WTC11 (cell line): Measurements from ENCODE around the gene OTUD1. TPM values are rescaled to one million over a fixed set of nuclear protein-coding genes. Genes with fewer than 3 reads are reported as not detected.

Experiments
- ATAC-seq: fragments of 200-7000 bp; cut with Tn5 transposase; 2 replicates; pipeline ENCODE4 v1.10.0; 2021; ENCODE audit warnings: mild to moderate bottlenecking, moderate library complexity
- CTCF ChIA-PET: fragments of 300-600 bp; sonication (Branson Sonifier 250); formaldehyde crosslinking; loops from one replicate; lab custom pipeline; 2021; ENCODE audit warnings: antibody characterized with exemption; lab: Charles Lee
- POLR2A ChIA-PET: fragments of 350-600 bp; sonication (Branson Sonifier 250); formaldehyde crosslinking; loops from one replicate; lab custom pipeline; 2021; ENCODE audit warnings: antibody characterized with exemption; lab: Charles Lee
- DNase-seq: peaks from one replicate; pipeline ENCODE4 v3.0.0; 2021; ENCODE audit warnings: low spot score
- H3K27ac Mint-ChIP-seq: 2 replicates; pipeline ENCODE4 v1.8.0; 2021; ENCODE audit warnings: mixed read lengths
- H3K27me3 Mint-ChIP-seq: 2 replicates; pipeline ENCODE4 v1.8.0; 2021; ENCODE audit warnings: low read depth, mild to moderate bottlenecking, moderate library complexity, mixed read lengths
- H3K36me3 Mint-ChIP-seq: 2 replicates; pipeline ENCODE4 v1.8.0; 2021; ENCODE audit warnings: mixed read lengths
- H3K4me1 Mint-ChIP-seq: 2 replicates; pipeline ENCODE4 v1.8.0; 2022; ENCODE audit warnings: mixed read lengths
- H3K4me3 Mint-ChIP-seq: 2 replicates; pipeline ENCODE4 v1.8.0; 2021; ENCODE audit warnings: mild to moderate bottlenecking, moderate library complexity, mixed read lengths
- H3K9me3 Mint-ChIP-seq: 2 replicates; pipeline ENCODE4 v1.8.0; 2021; ENCODE audit warnings: mixed read lengths
- CREB1 ChIP-seq: sonication (generic); formaldehyde crosslinking; IDR thresholded peaks from 2 replicates; pipeline ENCODE4 v1.8.0; 2023; ENCODE audit warnings: mild to moderate bottlenecking, missing genetic modification reagents
- HMGA2 ChIP-seq: fragments of 250-450 bp; sonication (Bioruptor Pico); IDR thresholded peaks from 2 replicates; pipeline ENCODE4 v1.4.0; 2021; ENCODE audit warnings: mild to moderate bottlenecking, moderate library complexity
- IRF2 ChIP-seq: sonication (generic); formaldehyde crosslinking; IDR thresholded peaks from 2 replicates; pipeline ENCODE4 v1.8.0; 2022; ENCODE audit warnings: low read depth, missing genetic modification reagents, borderline replicate concordance
- JAZF1 ChIP-seq: fragments of 250-450 bp; sonication (Bioruptor Pico); IDR thresholded peaks from 2 replicates; pipeline ENCODE4 v1.9.0; 2021; ENCODE audit warnings: moderate library complexity, mild to moderate bottlenecking, inconsistent platforms
- KAT7 ChIP-seq: sonication (generic); formaldehyde crosslinking; IDR thresholded peaks from 2 replicates; pipeline ENCODE4 v1.8.1; 2023; ENCODE audit warnings: missing genetic modification reagents, mild to moderate bottlenecking, borderline replicate concordance
- MXD4 ChIP-seq: fragments of 250-450 bp; sonication (Bioruptor Pico); IDR thresholded peaks from 2 replicates; pipeline ENCODE4 v1.8.0; 2021; ENCODE audit warnings: mild to moderate bottlenecking, moderate library complexity, borderline replicate concordance
- MYBL2 ChIP-seq: sonication (generic); formaldehyde crosslinking; IDR thresholded peaks from 2 replicates; pipeline ENCODE4 v1.8.1; 2023; ENCODE audit warnings: mild to moderate bottlenecking, moderate library complexity, missing genetic modification reagents
- NFYB ChIP-seq: sonication (generic); formaldehyde crosslinking; conservative IDR thresholded peaks from 2 replicates; pipeline ENCODE4 v1.8.0; 2022; ENCODE audit warnings: low read depth, missing genetic modification reagents
- OVOL2 ChIP-seq: fragments of 250-450 bp; sonication (Bioruptor Pico); IDR thresholded peaks from 2 replicates; pipeline ENCODE4 v1.9.0; 2021; ENCODE audit warnings: mild to moderate bottlenecking, borderline replicate concordance
- RORB ChIP-seq: fragments of 250-450 bp; sonication (Bioruptor Pico); IDR thresholded peaks from 2 replicates; pipeline ENCODE4 v1.9.0; 2021; ENCODE audit warnings: mild to moderate bottlenecking
- SMAD3 ChIP-seq: sonication (generic); formaldehyde crosslinking; IDR thresholded peaks from 2 replicates; pipeline ENCODE4 v1.8.0; 2022; ENCODE audit warnings: missing genetic modification reagents, mild to moderate bottlenecking, borderline replicate concordance
- SOX15 ChIP-seq: fragments of 250-450 bp; sonication (Bioruptor Pico); IDR thresholded peaks from 2 replicates; pipeline ENCODE4 v1.9.0; 2021; ENCODE audit warnings: mild to moderate bottlenecking
- SP1 ChIP-seq: sonication (generic); formaldehyde crosslinking; conservative IDR thresholded peaks from 2 replicates; pipeline ENCODE4 v1.8.1; 2022; ENCODE audit warnings: missing genetic modification reagents
- TP53 ChIP-seq: sonication (generic); formaldehyde crosslinking; IDR thresholded peaks from 2 replicates; pipeline ENCODE4 v1.8.1; 2023; ENCODE audit warnings: mild to moderate bottlenecking, missing genetic modification reagents
- total RNA-seq: library from RNA; stranded (reverse); gene quantifications from 3 replicates; pipeline ENCODE4 v1.2.3, GENCODE V29; 2021
- TF ChIP-seq, protein P1 (sequence below): sonication (generic); formaldehyde crosslinking; conservative IDR thresholded peaks from 2 replicates; pipeline ENCODE4 v1.8.1; 2022; ENCODE audit warnings: mild to moderate bottlenecking, missing genetic modification reagents
- TF ChIP-seq, protein P2 (sequence below): sonication (generic); formaldehyde crosslinking; IDR thresholded peaks from 2 replicates; pipeline ENCODE4 v1.8.1; 2022; ENCODE audit warnings: low read depth, mild to moderate bottlenecking, moderate library complexity, missing genetic modification reagents, borderline replicate concordance
- TF ChIP-seq, protein P3 (sequence below): sonication (generic); formaldehyde crosslinking; IDR thresholded peaks from 2 replicates; pipeline ENCODE4 v1.8.1; 2023; ENCODE audit warnings: mild to moderate bottlenecking, missing genetic modification reagents, moderate library complexity
- TF ChIP-seq, protein P4 (sequence below): sonication (generic); formaldehyde crosslinking; IDR thresholded peaks from 2 replicates; pipeline ENCODE4 v1.8.1; 2023; ENCODE audit warnings: mild to moderate bottlenecking, moderate library complexity, missing genetic modification reagents
- TF ChIP-seq, protein P5 (sequence below): sonication (generic); formaldehyde crosslinking; IDR thresholded peaks from 2 replicates; pipeline ENCODE4 v1.8.0; 2022; ENCODE audit warnings: missing genetic modification reagents

The OTUD1 gene
- total RNA-seq, 1 experiment from 2014 or later: 9.0 TPM

DNA sequence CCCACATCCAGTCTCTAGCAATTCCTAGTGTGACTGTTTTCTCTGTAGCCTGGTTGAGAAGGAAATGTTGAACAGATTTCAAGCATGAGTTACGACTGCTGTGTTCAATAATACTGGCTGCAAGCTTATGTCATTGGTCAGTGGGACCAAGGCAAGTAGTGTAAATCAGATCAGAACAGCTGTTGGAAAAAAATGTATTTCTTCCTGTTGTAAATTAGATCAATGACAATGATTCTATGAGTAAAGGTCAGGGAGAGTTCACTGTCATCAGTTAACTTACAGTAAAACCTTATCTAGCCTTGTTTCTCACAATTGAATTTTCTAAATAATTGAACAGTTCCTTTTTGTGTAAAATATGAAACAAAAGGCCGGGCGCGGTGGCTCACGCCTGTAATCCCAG is 6.7 kb downstream of the OTUD1 start:
- DNase-seq (no peak), ATAC-seq (no peak)
- Mint-ChIP-seq H3K27ac (peak overlapping the region; percentile 31), H3K27me3 (peaks cover 11% of the 10 kb centered on the region), H3K36me3 (0 out of 2 replicates have a peak, but pooled peaks cover 3% of the 10 kb centered on the region), H3K9me3 (no peaks in the 10 kb centered on the region), H3K4me3 (no peak overlapping the region), H3K4me1 (peaks cover 16% of the 10 kb centered on the region)
- TF ChIP-seq, protein P1, sequence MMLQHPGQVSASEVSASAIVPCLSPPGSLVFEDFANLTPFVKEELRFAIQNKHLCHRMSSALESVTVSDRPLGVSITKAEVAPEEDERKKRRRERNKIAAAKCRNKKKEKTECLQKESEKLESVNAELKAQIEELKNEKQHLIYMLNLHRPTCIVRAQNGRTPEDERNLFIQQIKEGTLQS: no peak
- TF ChIP-seq, protein P2, sequence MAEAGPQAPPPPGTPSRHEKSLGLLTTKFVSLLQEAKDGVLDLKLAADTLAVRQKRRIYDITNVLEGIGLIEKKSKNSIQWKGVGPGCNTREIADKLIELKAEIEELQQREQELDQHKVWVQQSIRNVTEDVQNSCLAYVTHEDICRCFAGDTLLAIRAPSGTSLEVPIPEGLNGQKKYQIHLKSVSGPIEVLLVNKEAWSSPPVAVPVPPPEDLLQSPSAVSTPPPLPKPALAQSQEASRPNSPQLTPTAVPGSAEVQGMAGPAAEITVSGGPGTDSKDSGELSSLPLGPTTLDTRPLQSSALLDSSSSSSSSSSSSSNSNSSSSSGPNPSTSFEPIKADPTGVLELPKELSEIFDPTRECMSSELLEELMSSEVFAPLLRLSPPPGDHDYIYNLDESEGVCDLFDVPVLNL (CRISPR knock-in tag): no peak
- TF ChIP-seq, protein P3, sequence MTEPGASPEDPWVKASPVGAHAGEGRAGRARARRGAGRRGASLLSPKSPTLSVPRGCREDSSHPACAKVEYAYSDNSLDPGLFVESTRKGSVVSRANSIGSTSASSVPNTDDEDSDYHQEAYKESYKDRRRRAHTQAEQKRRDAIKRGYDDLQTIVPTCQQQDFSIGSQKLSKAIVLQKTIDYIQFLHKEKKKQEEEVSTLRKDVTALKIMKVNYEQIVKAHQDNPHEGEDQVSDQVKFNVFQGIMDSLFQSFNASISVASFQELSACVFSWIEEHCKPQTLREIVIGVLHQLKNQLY: no peak
- TF ChIP-seq SMAD3 (CRISPR knock-in tag): no peak
- TF ChIP-seq OVOL2 (CRISPR knock-in tag): no peak
- CTCF ChIA-PET: interaction anchor here (0.6 kb wide), 1 partner anchor 1278 kb away, joined by 3 read pairs; no protein-coding TSS in a partner anchor
- POLR2A ChIA-PET: no interaction called here

DNA sequence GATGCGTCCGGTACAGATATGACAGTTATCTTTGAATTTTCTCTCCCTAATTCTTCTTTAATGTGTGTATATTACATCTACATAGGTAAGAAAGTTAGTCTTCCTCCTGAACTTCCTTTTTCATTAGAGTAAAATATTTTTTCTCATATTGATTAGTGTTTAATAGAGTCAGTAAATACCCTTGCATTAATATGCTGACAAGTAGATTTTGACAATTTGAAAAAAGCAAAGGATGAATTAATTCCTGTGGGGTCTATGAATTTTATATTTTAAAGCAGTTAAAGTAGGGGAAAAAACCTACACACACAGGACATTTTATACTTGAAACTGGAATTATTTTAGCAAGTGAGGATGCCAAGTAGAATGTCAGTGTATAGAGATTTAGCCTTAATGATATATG is 9.4 kb downstream of the OTUD1 start:
- Mint-ChIP-seq H3K27me3 (no peaks in the 10 kb centered on the region), H3K4me1 (no peaks in the 10 kb centered on the region), H3K36me3 (0 out of 2 replicates have a peak, but pooled peaks cover 3% of the 10 kb centered on the region), H3K27ac (no peak overlapping the region), H3K9me3 (no peaks in the 10 kb centered on the region), H3K4me3 (no peak overlapping the region)
- TF ChIP-seq SOX15 (CRISPR knock-in tag) (no peak), SP1 (CRISPR knock-in tag) (no peak), MYBL2 (CRISPR knock-in tag) (no peak), IRF2 (CRISPR knock-in tag) (no peak), CREB1 (CRISPR knock-in tag) (no peak), MXD4 (no peak), TP53 (CRISPR knock-in tag) (no peak), HMGA2 (no peak), NFYB (CRISPR knock-in tag) (no peak), RORB (CRISPR knock-in tag) (no peak), JAZF1 (CRISPR knock-in tag) (no peak), KAT7 (CRISPR knock-in tag) (no peak)
- TF ChIP-seq, protein P4, sequence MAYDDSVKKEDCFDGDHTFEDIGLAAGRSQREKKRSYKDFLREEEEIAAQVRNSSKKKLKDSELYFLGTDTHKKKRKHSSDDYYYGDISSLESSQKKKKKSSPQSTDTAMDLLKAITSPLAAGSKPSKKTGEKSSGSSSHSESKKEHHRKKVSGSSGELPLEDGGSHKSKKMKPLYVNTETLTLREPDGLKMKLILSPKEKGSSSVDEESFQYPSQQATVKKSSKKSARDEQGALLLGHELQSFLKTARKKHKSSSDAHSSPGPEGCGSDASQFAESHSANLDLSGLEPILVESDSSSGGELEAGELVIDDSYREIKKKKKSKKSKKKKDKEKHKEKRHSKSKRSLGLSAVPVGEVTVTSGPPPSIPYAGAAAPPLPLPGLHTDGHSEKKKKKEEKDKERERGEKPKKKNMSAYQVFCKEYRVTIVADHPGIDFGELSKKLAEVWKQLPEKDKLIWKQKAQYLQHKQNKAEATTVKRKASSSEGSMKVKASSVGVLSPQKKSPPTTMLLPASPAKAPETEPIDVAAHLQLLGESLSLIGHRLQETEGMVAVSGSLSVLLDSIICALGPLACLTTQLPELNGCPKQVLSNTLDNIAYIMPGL: no peak
- TF ChIP-seq, protein P5, sequence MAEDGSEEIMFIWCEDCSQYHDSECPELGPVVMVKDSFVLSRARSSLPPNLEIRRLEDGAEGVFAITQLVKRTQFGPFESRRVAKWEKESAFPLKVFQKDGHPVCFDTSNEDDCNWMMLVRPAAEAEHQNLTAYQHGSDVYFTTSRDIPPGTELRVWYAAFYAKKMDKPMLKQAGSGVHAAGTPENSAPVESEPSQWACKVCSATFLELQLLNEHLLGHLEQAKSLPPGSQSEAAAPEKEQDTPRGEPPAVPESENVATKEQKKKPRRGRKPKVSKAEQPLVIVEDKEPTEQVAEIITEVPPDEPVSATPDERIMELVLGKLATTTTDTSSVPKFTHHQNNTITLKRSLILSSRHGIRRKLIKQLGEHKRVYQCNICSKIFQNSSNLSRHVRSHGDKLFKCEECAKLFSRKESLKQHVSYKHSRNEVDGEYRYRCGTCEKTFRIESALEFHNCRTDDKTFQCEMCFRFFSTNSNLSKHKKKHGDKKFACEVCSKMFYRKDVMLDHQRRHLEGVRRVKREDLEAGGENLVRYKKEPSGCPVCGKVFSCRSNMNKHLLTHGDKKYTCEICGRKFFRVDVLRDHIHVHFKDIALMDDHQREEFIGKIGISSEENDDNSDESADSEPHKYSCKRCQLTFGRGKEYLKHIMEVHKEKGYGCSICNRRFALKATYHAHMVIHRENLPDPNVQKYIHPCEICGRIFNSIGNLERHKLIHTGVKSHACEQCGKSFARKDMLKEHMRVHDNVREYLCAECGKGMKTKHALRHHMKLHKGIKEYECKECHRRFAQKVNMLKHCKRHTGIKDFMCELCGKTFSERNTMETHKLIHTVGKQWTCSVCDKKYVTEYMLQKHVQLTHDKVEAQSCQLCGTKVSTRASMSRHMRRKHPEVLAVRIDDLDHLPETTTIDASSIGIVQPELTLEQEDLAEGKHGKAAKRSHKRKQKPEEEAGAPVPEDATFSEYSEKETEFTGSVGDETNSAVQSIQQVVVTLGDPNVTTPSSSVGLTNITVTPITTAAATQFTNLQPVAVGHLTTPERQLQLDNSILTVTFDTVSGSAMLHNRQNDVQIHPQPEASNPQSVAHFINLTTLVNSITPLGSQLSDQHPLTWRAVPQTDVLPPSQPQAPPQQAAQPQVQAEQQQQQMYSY (CRISPR knock-in tag): no peak
- CTCF ChIA-PET: interaction anchor here (0.9 kb wide), 1 partner anchor 110 kb away, joined by 3 read pairs; no protein-coding TSS in a partner anchor
- ATAC-seq (no peak), DNase-seq (no peak)
- POLR2A ChIA-PET: no interaction called here
